ENCODE data around the gene WDR59.
A peak's percentile ranks its signal among the peaks of the same experiment; 100 is the strongest.
"Not testable (repeated sequence)": the region's sequence is repeated elsewhere in the genome, so short reads cannot be mapped to it uniquely, and the experiment has no call there.

Gene WDR59, protein sequence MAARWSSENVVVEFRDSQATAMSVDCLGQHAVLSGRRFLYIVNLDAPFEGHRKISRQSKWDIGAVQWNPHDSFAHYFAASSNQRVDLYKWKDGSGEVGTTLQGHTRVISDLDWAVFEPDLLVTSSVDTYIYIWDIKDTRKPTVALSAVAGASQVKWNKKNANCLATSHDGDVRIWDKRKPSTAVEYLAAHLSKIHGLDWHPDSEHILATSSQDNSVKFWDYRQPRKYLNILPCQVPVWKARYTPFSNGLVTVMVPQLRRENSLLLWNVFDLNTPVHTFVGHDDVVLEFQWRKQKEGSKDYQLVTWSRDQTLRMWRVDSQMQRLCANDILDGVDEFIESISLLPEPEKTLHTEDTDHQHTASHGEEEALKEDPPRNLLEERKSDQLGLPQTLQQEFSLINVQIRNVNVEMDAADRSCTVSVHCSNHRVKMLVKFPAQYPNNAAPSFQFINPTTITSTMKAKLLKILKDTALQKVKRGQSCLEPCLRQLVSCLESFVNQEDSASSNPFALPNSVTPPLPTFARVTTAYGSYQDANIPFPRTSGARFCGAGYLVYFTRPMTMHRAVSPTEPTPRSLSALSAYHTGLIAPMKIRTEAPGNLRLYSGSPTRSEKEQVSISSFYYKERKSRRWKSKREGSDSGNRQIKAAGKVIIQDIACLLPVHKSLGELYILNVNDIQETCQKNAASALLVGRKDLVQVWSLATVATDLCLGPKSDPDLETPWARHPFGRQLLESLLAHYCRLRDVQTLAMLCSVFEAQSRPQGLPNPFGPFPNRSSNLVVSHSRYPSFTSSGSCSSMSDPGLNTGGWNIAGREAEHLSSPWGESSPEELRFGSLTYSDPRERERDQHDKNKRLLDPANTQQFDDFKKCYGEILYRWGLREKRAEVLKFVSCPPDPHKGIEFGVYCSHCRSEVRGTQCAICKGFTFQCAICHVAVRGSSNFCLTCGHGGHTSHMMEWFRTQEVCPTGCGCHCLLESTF
- 7.1 to 17.9 (median 11.7) reads per million in 17 experiments for total RNA-seq

DNA sequence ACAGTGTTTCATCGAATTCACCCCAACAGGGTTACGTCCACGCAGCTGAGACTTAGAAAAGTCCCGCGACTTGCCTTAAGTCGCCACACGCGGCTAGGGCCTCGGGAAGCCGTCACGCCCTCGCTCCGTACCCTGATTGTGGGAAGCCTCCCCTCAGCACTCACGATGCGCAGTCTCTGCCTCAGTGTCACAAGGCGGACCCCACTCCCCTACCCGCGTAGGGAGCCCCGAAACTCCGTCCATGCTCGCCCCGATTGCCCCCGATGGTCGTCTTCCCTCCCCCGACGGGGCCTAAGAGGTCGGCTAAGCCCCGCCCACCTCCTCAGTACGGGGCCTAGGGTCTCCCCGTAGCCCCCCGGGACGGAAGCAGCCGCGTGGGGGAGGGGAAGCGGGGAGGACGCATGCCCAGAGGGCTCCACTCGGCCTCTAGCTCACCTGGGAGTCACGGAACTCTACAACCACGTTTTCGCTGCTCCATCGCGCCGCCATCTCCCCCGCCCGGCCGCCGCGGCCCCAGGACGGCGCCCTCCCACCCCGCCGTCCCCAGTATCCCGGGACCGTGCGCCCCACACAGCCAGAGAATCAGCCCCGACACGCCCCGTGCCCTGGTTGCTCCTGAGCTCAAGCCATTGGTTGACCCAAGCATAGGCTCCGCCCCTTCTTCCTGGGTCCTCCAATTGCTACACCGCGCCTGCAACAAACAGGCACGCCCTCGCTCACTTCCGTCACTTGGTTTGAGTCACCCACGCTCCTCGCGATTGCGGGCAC, at the start of gene WDR59:
Gene WDR59 (minus strand): TSS at position 595 of the 768 bp plus-strand sequence. CDS start 106 bp downstream, at position 489.
- peak; percentile 99 to 100 (median 100) for DNase-seq

DNA sequence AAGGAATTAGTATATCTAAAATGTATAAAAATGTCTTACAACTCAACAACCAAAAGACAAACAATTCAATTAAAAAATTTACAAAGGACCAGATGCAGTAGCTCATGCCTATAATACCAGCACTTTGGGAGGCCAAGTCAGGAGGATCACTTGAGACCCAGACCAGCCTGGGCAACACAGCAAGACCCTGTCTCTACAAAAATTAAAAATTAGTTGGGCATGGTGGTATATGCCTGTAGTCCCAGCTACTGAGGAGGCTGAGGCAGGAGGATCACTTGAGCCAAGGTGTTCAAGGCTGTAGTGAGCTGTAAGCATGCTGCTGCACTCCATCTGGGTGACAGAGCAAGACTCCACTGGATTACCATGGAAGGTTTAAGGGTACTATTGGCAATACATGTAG, 47.7 kb upstream of the WDR59 start:
- no peak for DNase-seq

DNA sequence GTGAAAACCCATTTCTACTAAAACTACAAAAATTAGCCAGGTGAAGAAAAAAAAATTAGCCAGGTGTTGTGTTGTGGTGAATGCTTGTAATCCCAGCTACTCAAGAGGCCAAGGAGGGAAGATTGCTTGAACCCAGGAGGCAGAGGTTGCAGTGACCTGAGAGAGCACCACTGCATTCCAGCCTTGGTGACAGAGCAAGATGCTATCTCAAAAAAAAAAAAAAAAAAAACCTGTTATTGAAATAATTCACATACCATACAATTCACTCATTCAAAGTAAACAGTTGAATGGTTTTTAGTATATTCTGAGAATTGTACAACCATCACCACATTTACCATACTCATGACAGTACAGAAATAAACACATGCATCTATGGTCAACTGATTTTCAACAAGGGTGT, 44.9 kb upstream of the WDR59 start:
- DNase-seq, result no peak

DNA sequence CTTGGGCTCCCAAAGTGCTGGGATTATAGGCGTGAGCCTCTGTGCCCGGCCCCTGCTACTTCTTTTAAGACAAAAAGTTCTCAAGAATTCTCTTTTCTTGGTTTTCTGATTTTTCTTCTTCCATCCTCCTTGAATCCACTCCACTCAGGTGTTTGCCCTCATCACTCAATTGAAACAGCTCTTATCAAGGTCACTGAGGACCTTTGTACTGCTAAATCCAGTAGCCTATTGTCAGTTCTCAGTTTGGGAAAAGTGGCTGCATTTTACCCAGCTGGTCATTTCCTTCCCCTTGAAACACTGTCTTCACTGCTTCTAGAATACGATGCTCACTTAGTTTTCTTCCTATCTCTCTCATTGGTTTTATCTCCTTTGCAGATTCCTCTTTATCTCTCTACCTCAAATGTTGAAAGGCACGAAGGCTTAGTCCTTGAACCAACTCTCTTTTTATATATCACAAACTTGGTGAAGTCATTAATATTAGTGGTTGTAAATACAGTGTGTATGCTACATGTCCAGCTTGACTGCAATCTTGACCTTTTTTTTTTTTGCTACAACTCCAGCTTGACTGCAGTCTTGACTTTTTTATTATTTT, 43.7 kb upstream of the WDR59 start:
- DNase-seq, result no peak

DNA sequence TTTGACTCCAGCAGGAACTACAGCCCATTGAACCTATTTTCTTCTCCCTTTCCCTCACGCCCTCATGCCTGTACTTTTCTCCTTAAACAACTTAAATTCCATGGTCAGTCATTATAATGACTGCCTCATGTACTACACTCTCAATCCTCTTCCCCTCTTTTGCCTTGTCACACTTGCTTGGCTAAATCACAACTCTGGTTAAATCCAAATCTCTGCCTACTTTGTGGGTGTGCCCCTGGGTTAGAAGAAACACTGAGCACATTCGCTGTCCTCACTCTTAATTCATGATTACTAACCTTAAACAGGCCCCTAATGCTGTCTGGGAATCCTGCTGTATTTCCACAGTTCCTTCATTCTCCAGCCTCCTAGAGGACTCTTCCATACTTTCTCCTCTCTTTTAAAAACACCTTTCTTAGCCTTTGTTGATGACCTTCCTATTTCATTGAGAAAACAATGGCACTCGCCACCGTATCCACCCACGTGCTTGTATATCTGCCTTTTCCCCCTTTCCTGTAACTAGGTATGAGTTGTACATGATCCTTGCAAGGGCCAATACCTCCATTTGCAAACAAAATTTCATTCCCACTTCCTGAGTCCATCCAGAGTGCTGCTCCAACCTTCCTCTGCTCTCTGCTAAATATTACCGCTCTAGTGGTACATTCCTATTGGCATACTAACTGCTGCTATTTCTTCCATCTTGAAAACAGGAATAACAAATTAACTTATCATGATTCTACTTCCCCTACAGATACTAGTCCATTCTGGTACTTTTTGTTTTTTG, 42.8 kb upstream of the WDR59 start:
- no peak for DNase-seq

DNA sequence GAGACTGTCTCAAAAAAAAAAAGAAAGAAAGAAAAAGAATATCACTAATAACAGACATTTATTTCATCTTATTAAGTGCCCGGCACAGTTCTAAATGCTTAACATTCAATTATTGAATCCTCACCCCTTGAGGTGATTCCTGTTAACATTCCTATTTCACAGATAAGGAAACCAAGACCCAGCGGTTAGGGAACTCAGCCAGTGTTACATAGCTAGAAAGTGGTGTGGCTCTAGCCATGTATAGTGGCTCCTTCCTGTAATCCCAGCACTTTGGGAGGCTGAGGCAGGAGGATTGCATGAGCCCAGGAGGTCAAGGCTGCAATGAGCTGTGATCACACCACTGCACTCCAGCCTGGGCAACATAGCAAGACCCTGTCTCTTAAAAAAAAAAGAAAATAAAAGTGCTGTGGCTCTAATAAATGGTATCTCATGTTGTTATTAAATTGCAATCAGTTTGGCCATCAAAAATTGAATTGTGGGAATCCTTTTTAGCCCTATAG, 42.0 kb upstream of the WDR59 start:
- no peak for DNase-seq

DNA sequence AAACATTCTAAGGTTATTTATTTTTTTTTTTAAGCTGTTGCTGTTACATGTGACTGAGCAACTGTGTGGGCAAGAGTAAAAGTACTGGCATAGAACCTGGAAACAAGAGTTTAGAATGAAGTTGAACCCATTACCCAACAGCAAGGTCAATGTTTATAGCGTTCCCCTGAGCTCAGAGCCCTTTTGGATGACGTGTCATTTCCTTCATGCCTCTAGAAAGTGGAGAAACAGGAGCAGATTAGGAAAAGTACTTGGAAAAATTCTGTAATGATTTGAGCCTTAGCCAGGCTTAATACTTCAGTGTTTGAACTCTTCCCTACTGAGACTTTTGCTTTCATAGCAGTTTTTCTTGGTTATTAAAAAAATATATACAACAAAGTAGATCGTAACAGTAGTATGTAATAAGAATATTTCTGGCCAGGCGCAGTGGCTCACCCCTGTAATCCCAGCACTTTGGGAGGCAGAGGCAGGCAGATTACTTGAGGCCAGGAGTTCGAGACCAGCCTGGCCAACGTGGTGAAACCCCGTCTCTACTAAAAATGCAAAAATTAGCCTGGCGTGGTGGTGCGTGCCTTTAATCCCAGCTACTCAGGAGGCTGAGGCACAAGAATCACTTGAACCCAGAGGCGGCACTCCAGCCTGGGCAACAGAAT, 41.4 kb upstream of the WDR59 start:
- DNase-seq, result not testable (repeated sequence)

DNA sequence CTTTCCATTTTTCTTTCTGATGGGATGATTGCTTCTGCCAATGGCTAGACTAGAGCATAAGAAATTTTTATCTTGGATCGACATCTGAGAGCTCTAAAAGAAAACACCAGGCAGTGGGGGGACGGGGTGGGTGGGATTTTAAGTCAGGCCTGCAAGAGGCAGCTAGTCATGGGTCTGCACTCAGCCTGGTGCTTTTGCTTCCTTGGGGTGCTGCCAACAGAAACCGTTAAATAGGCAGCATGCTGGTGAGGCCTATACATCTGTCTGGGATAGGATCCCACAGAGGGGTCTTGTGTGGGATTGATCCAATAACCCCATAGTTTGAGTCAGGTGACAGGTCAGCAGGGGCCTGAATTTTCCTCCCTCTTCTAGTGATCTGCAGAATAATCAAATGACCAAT, 40.8 kb upstream of the WDR59 start:
- DNase-seq, result no peak

DNA sequence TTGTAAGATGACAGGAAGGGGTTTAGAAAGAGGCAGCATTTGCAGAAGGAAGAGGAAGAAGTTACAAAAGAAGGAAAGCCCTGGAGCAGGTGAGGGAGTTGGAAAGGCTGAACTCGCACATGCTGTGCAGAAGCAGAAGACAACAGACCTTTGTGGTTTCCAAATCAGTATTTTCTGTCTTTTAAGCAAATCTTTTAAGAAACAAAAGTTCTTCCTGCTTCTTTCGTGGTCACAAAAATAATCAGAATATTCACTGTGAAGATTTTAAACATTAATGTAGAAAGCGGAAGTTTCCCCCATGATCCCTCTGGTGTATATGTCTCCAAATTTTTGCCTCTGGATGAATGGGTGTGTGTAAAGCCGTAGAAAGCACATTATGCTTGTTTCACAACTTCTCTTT, 39.7 kb upstream of the WDR59 start:
- peak; percentile 18 to 82 (median 68) for DNase-seq

DNA sequence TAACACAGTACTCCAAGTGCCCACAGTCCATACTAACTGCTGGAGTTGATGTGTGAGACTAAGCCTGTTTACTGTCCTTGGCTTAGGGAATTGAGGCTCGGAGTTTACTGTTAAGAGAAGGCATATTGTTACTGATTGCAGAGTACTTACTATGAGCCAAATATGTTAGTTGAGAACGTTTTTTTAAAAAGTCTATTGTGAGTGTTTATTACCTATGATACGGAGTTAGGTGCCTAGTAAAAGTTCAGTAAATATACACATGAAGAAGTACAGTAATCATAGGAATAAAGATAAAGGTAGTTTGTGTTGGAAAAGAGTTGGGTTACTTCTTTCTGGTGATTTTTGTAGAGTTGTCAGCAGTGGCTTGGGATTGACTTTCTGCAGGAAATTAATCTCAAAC, 39.3 kb upstream of the WDR59 start:
- no peak for DNase-seq

DNA sequence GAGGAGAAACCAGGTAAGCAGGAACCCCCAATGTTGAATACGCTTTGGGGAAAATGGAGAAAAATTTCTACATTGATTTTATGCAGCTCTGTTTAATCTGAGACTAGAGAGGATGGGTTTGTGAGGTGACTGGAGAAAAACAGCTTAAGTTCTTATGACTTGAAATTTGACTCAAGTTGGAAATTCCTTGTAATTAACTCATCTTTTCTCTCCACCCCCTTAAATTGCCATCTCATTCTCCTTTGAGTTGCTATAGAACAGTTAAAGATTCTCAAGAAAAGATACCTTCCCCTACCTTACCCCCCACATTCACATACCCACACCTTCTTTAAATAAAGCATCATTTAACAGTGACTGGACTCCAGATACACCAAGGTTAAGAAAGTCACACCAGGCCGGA, 38.1 kb upstream of the WDR59 start:
- DNase-seq, result no peak

DNA sequence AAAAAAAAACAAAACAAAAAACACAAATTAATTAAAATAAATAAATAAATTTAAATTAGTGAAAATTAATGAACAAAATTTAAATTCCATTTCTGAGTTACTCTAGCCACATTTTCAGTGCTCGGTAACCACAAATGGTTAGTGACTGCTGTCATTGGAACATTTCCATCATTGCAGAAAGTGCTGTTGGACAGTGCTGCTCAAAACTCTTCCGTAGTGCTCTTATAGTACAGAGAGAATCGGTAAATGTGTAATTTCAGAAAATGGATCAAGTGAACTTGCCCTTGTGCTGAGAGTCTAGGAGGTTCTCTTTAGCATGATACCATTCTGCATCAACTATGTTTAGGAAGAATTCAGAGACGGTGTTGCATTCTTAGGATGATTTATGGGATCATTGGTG, 37.6 kb upstream of the WDR59 start:
- no peak for DNase-seq

DNA sequence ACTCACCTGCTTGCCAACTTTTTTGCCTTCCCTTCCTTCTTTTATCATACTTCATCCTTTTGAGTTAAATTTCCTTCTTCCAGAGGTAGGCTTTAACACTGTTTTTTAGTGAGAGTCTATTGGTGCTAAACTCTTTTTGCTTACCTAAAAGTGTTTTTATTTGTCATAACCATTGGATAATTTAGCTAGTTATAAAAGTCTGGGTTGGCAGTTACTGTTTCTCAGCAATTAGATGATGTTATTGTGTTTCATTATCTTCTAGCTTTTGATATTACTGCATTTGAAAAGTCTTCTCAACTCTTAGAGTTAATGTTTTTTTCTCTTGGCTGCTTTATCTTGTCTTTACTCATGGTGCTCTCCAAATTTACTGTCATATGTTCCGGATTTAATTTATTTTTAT, 36.5 kb upstream of the WDR59 start:
- no peak for DNase-seq

DNA sequence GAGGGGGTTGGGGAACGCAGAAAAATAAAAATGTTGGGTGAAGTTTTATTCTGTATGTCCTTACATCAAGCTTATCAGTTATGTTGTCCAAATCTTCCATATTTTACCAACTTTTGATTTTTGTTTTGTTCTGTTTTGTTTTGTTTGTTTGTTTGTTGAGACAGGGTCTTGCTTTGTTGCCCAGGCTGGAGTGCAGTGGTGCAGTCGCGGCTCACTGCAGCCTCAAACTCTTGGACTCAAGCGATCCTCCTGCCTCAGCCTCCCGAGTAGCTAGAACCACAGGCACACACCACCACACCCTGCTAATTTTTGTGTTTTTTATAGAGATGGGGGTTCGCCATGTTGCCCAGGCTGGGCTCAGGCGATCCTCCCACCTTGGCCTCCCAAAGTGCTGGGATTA, 34.7 kb upstream of the WDR59 start:
- DNase-seq, result no peak

DNA sequence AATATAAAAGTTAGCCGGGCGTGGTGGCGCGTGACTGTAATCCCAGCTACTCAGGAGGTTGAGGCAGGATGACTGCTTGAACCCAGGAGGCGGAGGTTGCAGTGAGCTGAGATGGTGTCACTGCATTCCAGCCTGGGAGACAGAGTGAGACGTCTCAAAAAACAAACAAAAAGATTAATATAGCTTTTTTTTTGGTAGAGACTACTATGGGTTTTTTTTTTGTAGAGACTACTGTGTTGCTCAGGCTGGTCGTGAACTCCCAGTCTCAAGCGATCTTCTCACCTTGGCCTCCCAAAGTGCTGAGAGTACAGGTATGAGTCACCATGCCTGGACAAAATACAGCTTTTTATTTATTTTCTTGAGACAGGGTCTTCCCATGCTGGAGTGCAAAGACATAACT, 34.1 kb upstream of the WDR59 start:
- DNase-seq, result no peak

DNA sequence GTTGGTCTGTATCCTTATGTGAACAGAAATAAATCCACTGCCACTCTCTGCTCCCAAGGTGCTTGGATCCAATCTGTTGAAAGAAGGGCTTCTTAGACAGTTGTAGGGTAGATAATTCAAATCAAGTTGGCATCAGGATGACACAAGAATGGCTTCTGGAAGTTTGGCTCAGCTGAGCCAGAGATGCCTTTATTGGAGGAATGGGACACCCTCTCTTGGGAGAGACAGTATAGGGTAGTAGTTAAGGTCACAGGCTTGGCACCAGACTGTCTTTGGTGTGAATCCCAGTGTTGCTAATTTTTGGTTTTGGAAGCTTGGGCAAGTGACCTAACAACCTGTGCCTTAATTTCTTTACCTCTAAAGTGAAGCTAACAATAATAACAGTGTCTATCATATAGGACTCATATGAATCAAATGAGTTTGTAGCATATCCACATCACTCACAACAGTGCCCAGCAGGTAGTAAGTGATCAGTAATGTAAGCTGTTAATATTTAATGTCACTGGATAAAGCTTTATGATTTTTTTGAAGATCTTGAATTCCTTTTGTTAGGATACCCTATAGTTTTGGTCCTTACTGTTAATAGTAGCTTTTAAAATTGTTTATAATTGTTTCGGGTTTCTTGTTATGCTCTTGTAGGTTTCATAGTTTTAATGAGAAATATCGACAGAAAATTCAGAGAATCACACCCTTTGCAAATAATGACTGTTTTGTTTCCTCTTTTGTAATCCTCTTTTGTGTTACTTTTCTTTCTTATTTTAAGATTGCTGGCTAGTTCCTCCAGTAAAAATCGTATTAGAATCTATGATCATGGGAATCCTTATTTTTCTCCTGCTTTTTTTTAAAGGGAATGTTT, 33.0 kb upstream of the WDR59 start:
- no peak for DNase-seq

DNA sequence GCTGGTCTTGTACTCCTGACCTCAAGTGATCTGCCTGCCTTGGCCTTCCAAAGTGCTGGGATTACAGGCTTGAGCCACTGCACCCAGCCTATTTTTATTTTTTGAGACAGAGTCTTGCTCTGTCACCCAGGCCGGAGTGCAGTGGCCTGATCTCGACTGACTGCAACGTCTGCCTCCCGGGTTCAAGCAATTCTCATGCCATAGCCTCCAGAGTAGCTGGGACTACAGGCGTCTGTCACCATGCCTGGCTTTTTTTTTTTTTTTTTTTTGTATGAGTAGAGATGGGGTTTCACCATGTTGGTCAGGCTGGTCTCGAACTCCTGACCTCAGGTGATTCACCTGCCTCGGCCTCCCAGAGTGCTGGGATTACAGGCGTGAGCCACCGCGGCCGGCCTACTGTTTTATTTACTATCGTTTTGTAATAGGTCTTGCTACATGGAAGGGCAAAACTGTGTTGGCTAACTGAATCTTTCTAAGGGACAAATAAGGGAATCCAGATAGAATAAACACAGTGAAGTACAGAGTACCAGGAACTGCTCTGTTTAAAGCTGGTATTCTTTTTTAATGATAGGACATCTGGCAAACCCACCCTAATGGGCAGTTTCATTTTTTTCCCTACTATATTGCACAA, 31.6 kb upstream of the WDR59 start:
- not testable (repeated sequence) for DNase-seq

DNA sequence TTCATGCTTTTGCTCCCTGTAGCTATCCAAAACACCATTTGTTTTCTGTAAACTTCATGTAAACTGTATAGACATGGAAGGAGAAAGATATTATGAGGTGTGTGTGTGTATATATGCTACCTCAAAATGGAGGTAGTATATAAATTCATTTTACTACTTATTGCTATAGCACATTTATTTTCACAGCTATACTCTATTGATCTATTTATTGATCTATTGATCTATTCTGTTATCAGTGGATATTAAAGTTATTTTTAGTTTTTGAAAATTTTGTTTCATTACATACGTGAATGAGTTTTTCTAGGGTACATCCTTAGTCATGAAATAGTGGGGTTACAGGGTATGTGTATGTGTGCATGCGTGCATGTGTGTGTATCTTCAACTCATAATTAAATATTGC, 29.4 kb upstream of the WDR59 start:
- DNase-seq, result no peak

DNA sequence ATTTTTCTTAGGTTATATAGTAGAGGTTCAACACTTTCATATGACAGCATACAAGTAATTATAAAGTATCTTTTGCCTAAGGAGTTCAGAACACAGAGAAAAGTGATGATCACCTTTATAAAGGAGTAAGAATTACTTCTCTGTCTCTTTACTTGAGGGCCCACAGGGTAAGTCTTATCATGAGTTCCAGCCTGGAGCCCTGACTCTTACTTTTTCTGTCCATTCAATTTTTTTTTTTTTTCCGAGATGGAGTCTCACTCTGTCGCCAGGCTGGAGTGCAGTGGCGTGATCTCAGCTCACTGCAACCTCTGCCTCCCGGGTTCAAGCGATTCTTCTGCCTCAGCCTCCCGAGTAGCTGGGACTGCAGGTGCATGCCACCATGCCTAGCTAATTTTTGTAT, 28.2 kb upstream of the WDR59 start:
- not testable (repeated sequence) for DNase-seq
